K562 (cell line): ENCODE results near the gene BEST1. TPM values are rescaled to one million over a fixed set of nuclear protein-coding genes. Genes with fewer than 3 reads are reported as not detected.

ENCODE experiments used
- ATAC-seq: fragments of 200-7000 bp; cut with Tn5 transposase; 3 replicates; pipeline ENCODE4 v1.9.1; 2020; ENCODE audit warnings: moderate library complexity
- BruUV-seq: library from RNA; stranded (reverse); fragments of 400-500 nt; replicated peaks from 2 replicates; lab custom pipeline; 2021; lab: Mats Ljungman, UMichigan
- CTCF ChIA-PET: fragments of 300-600 bp; formaldehyde crosslinking; extraction: SDS; loops from one replicate; lab custom pipeline; 2021; ENCODE audit warnings: low intra/inter-chr PET ratio; lab: Yijun Ruan, JAX
- POLR2A ChIA-PET: fragments of 300-600, 350-650 bp; sonication (Branson Sonifier 250); formaldehyde crosslinking; extraction: SDS; loops from one replicate; lab custom pipeline; 2021; ENCODE audit warnings: antibody characterized with exemption, inconsistent platforms; lab: Yijun Ruan, JAX
- DNase-seq, 4 experiments: peaks; one replicate each; pipeline versions ENCODE4 v3.0.0 to v3.0.0-alpha.2; 2011 to 2018; ENCODE audit warnings: low spot score in 3 of 4, mixed read lengths in 3 of 4; ENCODE audit errors: extremely low read depth in 1 of 4
- FAIRE-seq: peaks from 2 replicates; lab custom pipeline; 2011; peaks lifted over from hg19 to GRCh38; lab: Jason Lieb, UNC
- H2AFZ ChIP-seq: 2 replicates; pipeline ENCODE4 v1.6.0; 2011; ENCODE audit warnings: low read depth, low read length, control low read depth, inconsistent platforms
- H3K27ac ChIP-seq: fragments of 200-600 bp; 3 replicates; pipeline ENCODE4 v1.8.0; 2011; ENCODE audit warnings: low read depth, mild to moderate bottlenecking, control low read depth, inconsistent platforms, low read length, moderate library complexity, mixed read lengths; ENCODE audit errors: extremely low read depth
- H3K27me3 ChIP-seq, 2 experiments: fragments of 300-600 bp in 1 of 2; 2 replicates in 1 of 2; 3 replicates in 1 of 2; pipeline versions ENCODE4 v1.6.0 to v1.8.0; 2011; ENCODE audit warnings: inconsistent platforms in 2 of 2, low read length in 2 of 2, mild to moderate bottlenecking in 1 of 2, mixed read lengths in 1 of 2, moderate library complexity in 1 of 2; ENCODE audit not compliant: control insufficient read depth in 2 of 2, insufficient read depth in 2 of 2
- H3K36me3 ChIP-seq: fragments of 300-600 bp; 3 replicates; pipeline ENCODE4 v1.8.0; 2011; ENCODE audit warnings: mild to moderate bottlenecking, low read length, inconsistent platforms; ENCODE audit not compliant: control insufficient read depth, insufficient read depth
- H3K4me1 ChIP-seq, 2 experiments: fragments of 200-600 bp in 1 of 2; replicated peaks in 1 of 2; 2 replicates in 1 of 2; 3 replicates in 1 of 2; pipeline versions ENCODE4 v1.5.1 to v1.8.0; 2011; ENCODE audit warnings: inconsistent platforms in 2 of 2, low read length in 2 of 2, mild to moderate bottlenecking in 1 of 2, mixed read lengths in 1 of 2, moderate library complexity in 1 of 2; ENCODE audit not compliant: control insufficient read depth in 2 of 2, insufficient read depth in 2 of 2
- H3K4me2 ChIP-seq: 2 replicates; pipeline ENCODE4 v1.6.1; 2011; ENCODE audit warnings: low read length, control low read depth, inconsistent platforms, mixed read lengths; ENCODE audit not compliant: insufficient read depth
- H3K4me3 ChIP-seq: fragments of 200-600 bp; sonication (generic), shearing (Covaris generic); 2 replicates; pipeline ENCODE4 v1.5.1; 2016; ENCODE audit warnings: control low read depth, inconsistent platforms
- H3K79me2 ChIP-seq: fragments of 200-600 bp; 3 replicates; pipeline ENCODE4 v1.8.0; 2011; ENCODE audit warnings: low read length, inconsistent platforms; ENCODE audit not compliant: control insufficient read depth, insufficient read depth
- H3K9ac ChIP-seq, 2 experiments: 2 replicates each; pipeline versions ENCODE4 v1.6.0 to v1.6.1; 2011; ENCODE audit warnings: low read depth in 2 of 2, low read length in 2 of 2, control low read depth in 1 of 2, inconsistent platforms in 1 of 2, mild to moderate bottlenecking in 1 of 2, mixed read lengths in 1 of 2; ENCODE audit not compliant: insufficient read depth in 1 of 2
- H3K9me1 ChIP-seq: one replicate; pipeline ENCODE4 v1.6.0; 2011; ENCODE audit warnings: inconsistent platforms, mild to moderate bottlenecking, low read length, moderate library complexity; ENCODE audit not compliant: control insufficient read depth, insufficient read depth
- H3K9me3 ChIP-seq: replicated peaks from 2 replicates; pipeline ENCODE4 v1.5.1; 2011; ENCODE audit warnings: low read depth, low read length, inconsistent platforms; ENCODE audit not compliant: control insufficient read depth, insufficient read depth
- H4K20me1 ChIP-seq: replicated peaks from 2 replicates; pipeline ENCODE4 v1.6.1; 2011; ENCODE audit warnings: low read length, inconsistent platforms, mixed read lengths; ENCODE audit not compliant: control insufficient read depth, insufficient read depth
- ATF1 ChIP-seq, 2 experiments: fragments of 450-650 bp in 1 of 2; IDR thresholded peaks; 2 replicates each; pipeline ENCODE4 v1.6.1; 2016; ENCODE audit warnings: missing compliant biosample characterization in 1 of 2, missing genetic modification characterization in 1 of 2
- FOXA1 ChIP-seq: fragments of 450-650 bp; IDR thresholded peaks from 2 replicates; pipeline ENCODE4 v1.6.1; 2016; ENCODE audit warnings: mild to moderate bottlenecking, borderline replicate concordance
- NEUROD1 ChIP-seq: fragments of 150-350 bp; IDR thresholded peaks from 2 replicates; pipeline ENCODE4 v1.6.1; 2014; ENCODE audit warnings: borderline replicate concordance, low read length, low read depth; ENCODE audit not compliant: partially characterized antibody
- ZBTB43 ChIP-seq: sonication (generic); formaldehyde crosslinking; IDR thresholded peaks from 2 replicates; pipeline ENCODE4 v1.8.0; 2023; ENCODE audit warnings: mild to moderate bottlenecking, missing genetic modification reagents
- ZFP91 ChIP-seq: sonication (generic); formaldehyde crosslinking; IDR thresholded peaks from 2 replicates; pipeline ENCODE4 v1.8.0; 2022; ENCODE audit warnings: mild to moderate bottlenecking, missing genetic modification reagents
- ZKSCAN3 ChIP-seq: fragments of 250-450 bp; sonication (Bioruptor Pico); IDR thresholded peaks from 2 replicates; pipeline ENCODE4 v1.4.0; 2020
- ZKSCAN8 ChIP-seq: fragments of 200-800 bp; sonication (Bioruptor generic); IDR thresholded peaks from 2 replicates; pipeline ENCODE4 v1.6.1; 2016; ENCODE audit warnings: missing genetic modification characterization, missing compliant biosample characterization
- ZNF143 ChIP-seq: sonication (generic); formaldehyde crosslinking; IDR thresholded peaks from 2 replicates; pipeline ENCODE4 v1.9.0; 2022; ENCODE audit warnings: mild to moderate bottlenecking, missing genetic modification reagents
- ZNF586 ChIP-seq: fragments of 450-650 bp; formaldehyde crosslinking; conservative IDR thresholded peaks from 2 replicates; pipeline ENCODE4 v1.4.0; 2020; ENCODE audit warnings: mild to moderate bottlenecking, moderate library complexity
- ZNF76 ChIP-seq: fragments of 250-450 bp; sonication (Bioruptor Pico); IDR thresholded peaks from 2 replicates; pipeline ENCODE4 v1.4.0; 2020; ENCODE audit warnings: mild to moderate bottlenecking, moderate library complexity, borderline replicate concordance
- WGBS: fragments of 100-300 bp; shearing (Covaris generic); methylation state at CpG from one replicate; pipeline ENCODE4 v1.1.6; 2016; ENCODE audit warnings: low coverage, mixed read lengths; ENCODE audit not compliant: insufficient coverage; ENCODE audit errors: missing lambda C conversion rate; 5-methylcytosine and 5-hydroxymethylcytosine counted together
- in situ Hi-C: fragments of 300-500 bp; cut with MboI; formaldehyde crosslinking; loops from 4 replicates; pipeline ENCODE4 v1.15.0; 2018; ENCODE audit warnings: inconsistent platforms, mixed read lengths
- intact Hi-C: fragments of 100-400 bp; cut with micrococcal nuclease; formaldehyde crosslinking; loops from 2 replicates; pipeline ENCODE4 v1.14.2; 2022
- polyA plus RNA-seq, 8 experiments: library from polyadenylated mRNA; depleted of rRNA in 4 of 8; stranded (reverse) in 5 of 8; unstranded in 3 of 8; fragments of >200 nt; fragmentation: Nextera tagmentation in 2 of 8; fragmentation: Illumina TruSeq in 1 of 8; extraction: Ambion mirVana in 2 of 8; extraction: Trizol in 1 of 8; gene quantifications; 2 replicates each; pipeline versions ENCODE4 v1.2.1 to v1.2.3, GENCODE V29; 2011 to 2014; ENCODE audit warnings: inconsistent platforms in 1 of 8, missing spikeins in 1 of 8
- total RNA-seq, 7 experiments: library from RNA; depleted of rRNA in 6 of 7; stranded (reverse); fragments of >200 nt in 6 of 7; fragmentation: Illumina TruSeq in 2 of 7; extraction: Trizol in 2 of 7; gene quantifications; 2 replicates each; pipeline versions ENCODE4 v1.2.1 to v1.2.3, GENCODE V29; 2011 to 2021; ENCODE audit warnings: low replicate concordance in 1 of 7

Gene BEST1
- total and polyA plus RNA-seq, 9 of the 15 experiments (the other 6 are each of a cell fraction or from before 2014, with no cell fraction given), result 0.07 to 1.3 (median 0.40) TPM

- Histone ChIP-seq H3K4me3 (no peak overlapping the region), H3K9ac (no peak overlapping the region), H4K20me1 (no peaks in the 10 kb centered on the region), H3K79me2 (no peaks in the 10 kb centered on the region), H3K9me1 (no peaks in the 10 kb centered on the region), H3K9me3 (no peaks in the 10 kb centered on the region), H3K4me1 (peaks cover 4 to 56% of the 10 kb centered on the region in 2 experiments; a peak in 4 of 5 replicates), H2AFZ (no peak overlapping the region), H3K36me3 (peaks cover 86% of the 10 kb centered on the region; the same call in 2 of the 3 replicates), H3K27me3 (no peaks in the 10 kb centered on the region), H3K4me2 (no peak overlapping the region), H3K27ac (no peak overlapping the region)
- no peak for DNase-seq
- no peak for FAIRE-seq
- intact Hi-C loops (no loop called here), in situ Hi-C loops (no loop called here)
- ChIA-PET CTCF (interaction anchor here (0.6 to 6.7 kb wide), 3 partner anchors 45 to 408 kb away, joined by 3 to 98 read pairs (median 3); no protein-coding TSS in a partner anchor), POLR2A (interaction anchor here (1.3 to 10.7 kb wide), 3 partner anchors 18 to 63 kb away, joined by 5 to 109 read pairs (median 15); partner anchors contain the start of genes BEST1 and FTH1)
- 86% methylated on average over 11 of the region's 11 CpGs for WGBS
- no TSS peak for BruUV-seq
- TF ChIP-seq ZNF586 (no peak), FOXA1 (no peak), ZBTB43 (CRISPR knock-in tag) (no peak), ZKSCAN8 (no peak), ATF1 (CRISPR knock-in tag; IDR thresholded peaks at IDR 0.05) (no peak), ATF1 (tag; IDR thresholded peaks at IDR 0.05) (no peak), ZKSCAN3 (no peak), NEUROD1 (no peak), ZNF143 (CRISPR knock-in tag) (no peak), ZFP91 (no peak), ZNF76 (CRISPR knock-in tag) (no peak)
- ATAC-seq, result no peak
Measured at GRCh38 chr11:61902313-61902712, 47.8 kb upstream of the BEST1 start.
